Naive B cell (primary cell): ENCODE results near the gene UST. TPM values are rescaled to one million over a fixed set of nuclear protein-coding genes. Genes with fewer than 3 reads are reported as not detected.

Experiments
- ATAC-seq, 2 donors: fragments of 150-1000 bp; cut with Tn5 transposase; 2 replicates each; pipeline ENCODE4 v1.10.0; 2021; ENCODE audit warnings: low read depth in 2 of 2, mild to moderate bottlenecking in 2 of 2, moderate library complexity in 2 of 2
- DNase-seq: peaks from one replicate; pipeline ENCODE4 v3.0.0; 2022
- H3K27ac Mint-ChIP-seq, 6 donors: one replicate each; pipeline ENCODE4 v1.8.0; 2020 to 2022; ENCODE audit warnings: mild to moderate bottlenecking in 6 of 6, mixed read lengths in 6 of 6, moderate library complexity in 5 of 6, inconsistent platforms in 2 of 6
- H3K27me3 Mint-ChIP-seq, 3 donors: one replicate each; pipeline ENCODE4 v1.8.0; 2021 to 2022; ENCODE audit warnings: mixed read lengths in 3 of 3, mild to moderate bottlenecking in 1 of 3
- H3K36me3 Mint-ChIP-seq, 2 donors: one replicate each; pipeline ENCODE4 v1.8.0; 2020 to 2022; ENCODE audit warnings: mixed read lengths in 2 of 2, inconsistent platforms in 1 of 2, mild to moderate bottlenecking in 1 of 2
- H3K4me1 Mint-ChIP-seq, 3 donors: one replicate each; pipeline ENCODE4 v1.8.0; 2020 to 2022; ENCODE audit warnings: mixed read lengths in 3 of 3, inconsistent platforms in 1 of 3, mild to moderate bottlenecking in 1 of 3, moderate library complexity in 1 of 3
- H3K4me3 Mint-ChIP-seq, 8 donors: one replicate each; pipeline ENCODE4 v1.8.0; 2020 to 2022; ENCODE audit warnings: mild to moderate bottlenecking in 8 of 8, mixed read lengths in 8 of 8, moderate library complexity in 8 of 8, inconsistent platforms in 2 of 8
- H3K9me3 Mint-ChIP-seq, 7 donors: one replicate each; pipeline ENCODE4 v1.8.0; 2020 to 2022; ENCODE audit warnings: mixed read lengths in 7 of 7, mild to moderate bottlenecking in 5 of 7, inconsistent platforms in 2 of 7, moderate library complexity in 1 of 7
- polyA plus RNA-seq, 6 donors: library from polyadenylated mRNA; unstranded; fragments of 300-500 nt; fragmentation: Illumina TruSeq; gene quantifications; one replicate each; pipeline ENCODE4 v1.2.3, GENCODE V29; 2021; ENCODE audit warnings: low read depth in 6 of 6

The UST gene
- polyA plus RNA-seq, 6 donors from 2014 or later: 2.8 to 7.2 (median 5.2) TPM

GRCh38 chr6:149044528-149044927, 297.7 kb downstream of the UST start:
- peaks cover 0 to 7% of the 10 kb centered on the region in 2 donors for H3K36me3 Mint-ChIP-seq
- H3K4me1 Mint-ChIP-seq: peaks cover 10 to 41% (median 23%) of the 10 kb centered on the region in 3 donors
- no peak overlapping the region for H3K27ac Mint-ChIP-seq
- H3K4me3 Mint-ChIP-seq: no peak overlapping the region
- no peak for ATAC-seq
- no peaks in the 10 kb centered on the region for H3K27me3 Mint-ChIP-seq
- H3K9me3 Mint-ChIP-seq: no peaks in the 10 kb centered on the region
- DNase-seq: no peak

- DNase-seq (no peak), ATAC-seq (peak; percentile 56 to 77)
- Mint-ChIP-seq H3K4me1 (peaks cover 10 to 41% (median 23%) of the 10 kb centered on the region in 3 donors), H3K27me3 (no peaks in the 10 kb centered on the region), H3K27ac (peak overlapping the region in 4 of 6 donors; percentile 57 to 84 (median 64)), H3K36me3 (peaks cover 0 to 7% of the 10 kb centered on the region in 2 donors), H3K9me3 (no peaks in the 10 kb centered on the region), H3K4me3 (no peak overlapping the region)
Measured at GRCh38 chr6:149045404-149045803, 298.6 kb downstream of the UST start.

DNA sequence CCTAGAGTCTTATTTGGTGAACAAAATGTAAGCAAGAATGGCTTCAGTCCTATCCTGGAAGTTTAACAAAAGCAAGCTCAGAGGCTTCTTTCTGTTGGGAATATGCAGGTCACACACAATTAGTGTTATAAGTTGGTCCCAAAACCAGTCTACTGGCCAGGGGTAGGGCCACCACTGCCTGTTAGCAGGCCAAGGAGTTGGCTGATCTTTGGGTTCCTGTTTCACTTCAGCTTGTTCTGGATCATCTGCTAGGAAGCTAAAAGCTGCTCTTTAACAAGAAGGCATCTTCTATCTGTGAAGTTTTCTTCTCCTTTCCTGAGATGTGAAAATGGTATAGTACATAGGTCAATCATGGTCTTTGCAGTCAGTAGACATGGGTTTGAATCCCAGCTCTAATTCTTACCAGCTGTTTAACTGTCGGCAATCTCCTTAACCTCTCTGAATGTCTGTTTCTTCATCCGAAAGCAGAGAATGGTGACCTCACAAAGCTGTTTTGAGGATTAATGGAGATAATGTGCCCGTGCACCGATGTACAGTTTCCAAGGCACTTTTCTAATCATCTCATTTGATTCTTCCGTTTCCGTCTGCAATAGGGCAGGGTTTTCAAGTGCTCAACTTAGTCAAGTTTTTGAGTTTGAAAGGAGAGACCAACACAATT, 299.5 kb downstream of the UST start:
- H3K27me3 Mint-ChIP-seq: no peaks in the 10 kb centered on the region
- H3K27ac Mint-ChIP-seq: peak overlapping the region; percentile 29 to 84 (median 58)
- no peaks in the 10 kb centered on the region for H3K9me3 Mint-ChIP-seq
- peak overlapping the region in 5 of 8 donors; percentile 32 to 79 (median 44) for H3K4me3 Mint-ChIP-seq
- DNase-seq: peak; percentile 15
- peak; percentile 47 to 66 for ATAC-seq
- peaks cover 10 to 41% (median 23%) of the 10 kb centered on the region in 3 donors for H3K4me1 Mint-ChIP-seq
- H3K36me3 Mint-ChIP-seq: peaks cover 0 to 7% of the 10 kb centered on the region in 2 donors

DNA sequence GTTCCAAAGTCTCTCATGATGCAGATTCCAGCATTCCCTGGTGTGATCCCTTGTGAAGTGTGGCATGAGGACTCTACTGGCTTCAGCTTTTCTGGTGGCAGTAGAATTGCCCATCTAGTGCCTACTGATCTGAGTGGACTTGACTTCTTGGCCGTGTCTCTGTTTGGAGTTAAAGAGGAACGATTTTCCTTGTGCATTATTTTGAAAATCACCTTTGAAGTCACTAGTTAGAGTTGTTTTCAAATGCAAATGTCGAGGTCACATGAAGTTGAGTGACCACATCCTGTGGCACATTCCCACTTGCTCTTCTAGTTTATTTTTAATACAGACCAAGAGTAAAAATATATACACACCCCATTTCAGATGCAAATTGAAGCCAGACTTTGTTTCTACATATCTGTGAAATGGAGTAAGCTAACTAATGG, 300.0 kb downstream of the UST start:
- peaks cover 10 to 41% (median 23%) of the 10 kb centered on the region in 3 donors for H3K4me1 Mint-ChIP-seq
- H3K27me3 Mint-ChIP-seq: no peaks in the 10 kb centered on the region
- H3K9me3 Mint-ChIP-seq: no peaks in the 10 kb centered on the region
- peak overlapping the region in 6 of 8 donors; percentile 5 to 79 (median 42) for H3K4me3 Mint-ChIP-seq
- no peak for DNase-seq
- H3K27ac Mint-ChIP-seq: peak overlapping the region; percentile 29 to 84 (median 58)
- ATAC-seq: peak in 1 of 2 donors; percentile 60
- H3K36me3 Mint-ChIP-seq: peaks cover 0 to 1% of the 10 kb centered on the region in 2 donors

GRCh38 chr6:149049230-149049629, 302.4 kb downstream of the UST start:
- Mint-ChIP-seq H3K36me3 (peaks cover 0 to 7% of the 10 kb centered on the region in 2 donors), H3K4me1 (peaks cover 11 to 41% (median 30%) of the 10 kb centered on the region in 3 donors), H3K4me3 (no peak overlapping the region), H3K27ac (no peak overlapping the region), H3K27me3 (no peaks in the 10 kb centered on the region), H3K9me3 (no peaks in the 10 kb centered on the region)
- no peak for DNase-seq
- ATAC-seq: no peak

- Mint-ChIP-seq H3K4me1 (peaks cover 18 to 45% (median 37%) of the 10 kb centered on the region in 3 donors), H3K4me3 (no peak overlapping the region), H3K9me3 (no peaks in the 10 kb centered on the region), H3K27ac (no peak overlapping the region), H3K27me3 (no peaks in the 10 kb centered on the region), H3K36me3 (peaks cover 0 to 7% of the 10 kb centered on the region in 2 donors)
- ATAC-seq (no peak), DNase-seq (no peak)
Measured at GRCh38 chr6:149050160-149050559, 303.3 kb downstream of the UST start.

- no peak overlapping the region for H3K27ac Mint-ChIP-seq
- H3K4me3 Mint-ChIP-seq: no peak overlapping the region
- H3K4me1 Mint-ChIP-seq: peaks cover 14 to 33% (median 29%) of the 10 kb centered on the region in 3 donors
- no peaks in the 10 kb centered on the region for H3K27me3 Mint-ChIP-seq
- peaks cover 0 to 7% of the 10 kb centered on the region in 2 donors for H3K36me3 Mint-ChIP-seq
- DNase-seq (no peak), ATAC-seq (no peak)
- no peaks in the 10 kb centered on the region for H3K9me3 Mint-ChIP-seq
Measured at GRCh38 chr6:149052350-149053106, 305.7 kb downstream of the UST start.

DNA sequence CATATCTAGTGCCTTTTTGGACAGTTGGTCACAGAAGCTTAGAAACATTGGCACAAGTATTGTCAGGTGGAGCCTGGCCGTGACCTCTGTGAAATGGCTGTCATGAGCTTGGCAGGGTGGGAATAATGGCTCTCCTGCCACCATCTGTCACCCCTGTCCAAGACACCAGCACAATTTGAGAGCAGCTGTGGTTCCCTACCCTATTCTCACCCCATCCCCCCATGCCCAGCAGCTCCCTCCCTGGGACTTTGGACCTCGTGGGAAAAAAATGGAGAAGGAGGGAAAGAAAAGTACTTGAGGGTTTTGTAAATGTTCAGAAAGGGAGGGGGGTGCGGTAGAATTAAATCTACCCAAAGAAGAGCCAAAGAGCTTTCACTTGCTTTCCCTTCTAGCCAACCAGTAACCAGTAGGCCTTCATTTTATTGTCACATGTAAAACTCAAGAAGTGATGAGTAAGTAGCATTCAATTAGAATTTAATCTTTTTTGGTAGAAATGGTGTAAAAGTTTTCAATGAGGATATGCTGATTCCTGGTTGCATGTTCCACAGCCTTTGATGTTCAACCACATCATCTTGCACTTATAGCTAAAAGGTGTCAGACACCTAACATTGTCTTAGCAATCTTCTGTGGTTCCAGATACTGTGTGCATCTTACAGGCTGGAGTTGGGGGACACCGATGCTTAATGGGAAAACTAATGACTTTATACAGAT, 307.2 kb downstream of the UST start:
- Mint-ChIP-seq H3K9me3 (no peaks in the 10 kb centered on the region), H3K4me1 (peaks cover 14 to 21% (median 21%) of the 10 kb centered on the region in 3 donors), H3K27me3 (no peaks in the 10 kb centered on the region), H3K4me3 (peak overlapping the region in 3 of 8 donors; percentile 12 to 48 (median 12)), H3K27ac (peak overlapping the region in 5 of 6 donors; percentile 19 to 78 (median 37)), H3K36me3 (peaks cover 0 to 7% of the 10 kb centered on the region in 2 donors)
- no peak for ATAC-seq
- no peak for DNase-seq

DNA sequence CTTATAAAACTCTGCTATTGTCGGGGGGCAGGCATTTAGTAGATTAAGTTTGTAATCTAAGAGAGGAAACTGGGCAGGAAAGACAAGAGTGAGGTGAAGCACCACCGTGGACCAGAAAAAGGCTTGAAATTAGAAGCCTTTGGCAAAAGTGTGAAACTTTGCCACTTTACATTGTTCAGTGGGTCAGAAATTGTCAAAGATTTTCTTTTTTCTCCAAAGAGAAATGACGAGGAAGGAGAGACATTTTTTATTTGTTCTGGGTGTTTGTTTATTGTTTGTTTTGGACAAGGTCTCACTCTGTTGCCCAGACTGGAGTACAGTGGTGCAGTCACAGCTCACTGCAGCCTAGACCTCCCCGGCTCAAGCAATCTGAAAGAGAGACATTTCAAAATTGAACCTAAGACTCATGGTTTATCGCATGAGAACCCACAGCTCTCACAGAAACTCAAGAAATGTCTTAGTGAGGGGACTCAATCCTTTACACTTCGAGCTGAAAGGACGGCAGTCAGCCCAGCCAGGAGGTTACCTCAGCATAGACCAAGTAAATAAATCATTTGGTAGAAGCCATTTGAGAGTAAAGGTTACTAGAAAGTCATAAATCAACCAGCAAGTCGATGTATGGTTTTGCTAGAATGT, 307.8 kb downstream of the UST start:
- no peak for DNase-seq
- peak overlapping the region in 5 of 6 donors; percentile 19 to 73 (median 35) for H3K27ac Mint-ChIP-seq
- peak overlapping the region in 6 of 8 donors; percentile 4 to 65 (median 30) for H3K4me3 Mint-ChIP-seq
- peaks cover 0 to 7% of the 10 kb centered on the region in 2 donors for H3K36me3 Mint-ChIP-seq
- no peaks in the 10 kb centered on the region for H3K9me3 Mint-ChIP-seq
- H3K27me3 Mint-ChIP-seq: no peaks in the 10 kb centered on the region
- ATAC-seq: peak; percentile 25 to 48
- peaks cover 15 to 24% (median 22%) of the 10 kb centered on the region in 3 donors for H3K4me1 Mint-ChIP-seq

- H3K4me1 Mint-ChIP-seq: peaks cover 22 to 31% (median 29%) of the 10 kb centered on the region in 3 donors
- H3K27me3 Mint-ChIP-seq: no peaks in the 10 kb centered on the region
- peak overlapping the region in 6 of 8 donors; percentile 3 to 36 (median 18) for H3K4me3 Mint-ChIP-seq
- peaks cover 0 to 7% of the 10 kb centered on the region in 2 donors for H3K36me3 Mint-ChIP-seq
- DNase-seq (peak; percentile 24), ATAC-seq (peak; percentile 44 to 69)
- H3K27ac Mint-ChIP-seq: peak overlapping the region in 1 of 6 donors; percentile 73
- no peaks in the 10 kb centered on the region for H3K9me3 Mint-ChIP-seq
Measured at GRCh38 chr6:149055195-149055899, 308.5 kb downstream of the UST start.

GRCh38 chr6:149056777-149057463, 310.1 kb downstream of the UST start:
- Mint-ChIP-seq H3K9me3 (no peaks in the 10 kb centered on the region), H3K4me1 (peaks cover 27 to 44% (median 36%) of the 10 kb centered on the region in 3 donors), H3K27me3 (no peaks in the 10 kb centered on the region), H3K4me3 (no peak overlapping the region), H3K27ac (peak overlapping the region in 1 of 6 donors; percentile 32), H3K36me3 (peaks cover 0 to 7% of the 10 kb centered on the region in 2 donors)
- no peak for DNase-seq
- no peak for ATAC-seq

- Mint-ChIP-seq H3K27me3 (no peaks in the 10 kb centered on the region), H3K9me3 (no peaks in the 10 kb centered on the region), H3K4me3 (no peak overlapping the region), H3K36me3 (peaks cover 0 to 4% of the 10 kb centered on the region in 2 donors), H3K4me1 (peaks cover 27 to 44% (median 36%) of the 10 kb centered on the region in 3 donors), H3K27ac (no peak overlapping the region)
- no peak for DNase-seq
- no peak for ATAC-seq
Measured at GRCh38 chr6:149057464-149057840, 310.6 kb downstream of the UST start.
